Cardiac fibroblast (primary cell): ENCODE results near the gene TRIM22.
"Not testable (repeated sequence)": the region's sequence is repeated elsewhere in the genome, so short reads cannot be mapped to it uniquely, and the experiment has no call there.

Source experiments
- DNase-seq, 2 donors: peaks; one replicate each; pipeline versions ENCODE4 v3.0.0 to v3.0.0-alpha.2; 2010; ENCODE audit warnings: low read depth in 2 of 2
- H3K4me3 ChIP-seq, 2 donors: replicated peaks in 1 of 2; 1 replicate in 1 of 2; 2 replicates in 1 of 2; pipeline ENCODE4 v1.5.1; 2011; ENCODE audit warnings: low read depth in 2 of 2, low read length in 2 of 2, mild to moderate bottlenecking in 2 of 2, moderate library complexity in 1 of 2
- CTCF ChIP-seq: IDR thresholded peaks from one replicate; pipeline ENCODE4 v1.5.1; 2011; ENCODE audit warnings: low read depth, mild to moderate bottlenecking, low read length, inconsistent platforms

TRIM22 gene

DNA sequence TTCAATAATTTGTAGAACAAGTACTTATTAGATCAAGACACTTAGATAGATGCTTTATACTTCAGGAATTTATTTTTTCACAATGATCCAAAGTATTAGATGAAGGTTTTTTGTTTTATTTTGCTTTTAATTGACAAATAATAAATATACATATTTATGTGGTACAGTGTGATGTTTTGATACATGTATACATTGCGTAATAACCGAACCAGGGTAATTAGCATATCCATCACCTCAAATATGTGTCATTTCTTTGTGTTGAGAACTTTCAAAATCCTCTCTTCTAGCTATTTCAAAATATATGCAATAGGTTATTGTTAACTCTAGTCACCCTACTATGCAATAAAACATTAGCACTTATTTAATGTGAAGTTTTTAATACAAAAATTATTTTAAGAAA lies 26.1 kb upstream of the TRIM22 start:
- no peak for TF ChIP-seq CTCF
- DNase-seq = no peak
- no peak overlapping the region for H3K4me3 ChIP-seq

DNA sequence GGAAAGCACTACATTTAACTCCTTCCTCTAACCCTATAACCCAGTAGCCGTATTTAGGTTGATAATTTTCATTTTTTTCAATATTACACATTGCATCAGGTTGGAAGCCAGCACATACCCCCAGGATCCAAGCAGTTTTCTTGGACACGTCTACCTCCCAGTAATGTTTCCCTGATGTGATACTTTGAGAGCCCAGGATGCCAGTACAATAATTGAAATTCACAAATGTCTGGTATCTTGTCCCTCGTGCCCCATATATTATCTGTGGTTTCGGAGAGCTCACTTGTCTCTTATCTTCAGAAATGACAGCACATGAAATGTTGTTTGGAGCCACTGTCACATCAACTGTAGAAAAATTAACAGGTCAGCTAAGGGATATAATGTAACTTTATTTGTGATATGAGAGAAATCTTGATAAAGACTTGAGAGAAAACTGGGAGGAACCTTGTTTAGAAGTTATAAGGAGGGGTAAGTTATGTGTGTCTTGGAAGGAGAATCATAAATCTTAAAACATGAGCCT lies 24.5 kb upstream of the TRIM22 start:
- TF ChIP-seq CTCF = no peak
- no peak for DNase-seq
- H3K4me3 ChIP-seq = no peak overlapping the region

DNA sequence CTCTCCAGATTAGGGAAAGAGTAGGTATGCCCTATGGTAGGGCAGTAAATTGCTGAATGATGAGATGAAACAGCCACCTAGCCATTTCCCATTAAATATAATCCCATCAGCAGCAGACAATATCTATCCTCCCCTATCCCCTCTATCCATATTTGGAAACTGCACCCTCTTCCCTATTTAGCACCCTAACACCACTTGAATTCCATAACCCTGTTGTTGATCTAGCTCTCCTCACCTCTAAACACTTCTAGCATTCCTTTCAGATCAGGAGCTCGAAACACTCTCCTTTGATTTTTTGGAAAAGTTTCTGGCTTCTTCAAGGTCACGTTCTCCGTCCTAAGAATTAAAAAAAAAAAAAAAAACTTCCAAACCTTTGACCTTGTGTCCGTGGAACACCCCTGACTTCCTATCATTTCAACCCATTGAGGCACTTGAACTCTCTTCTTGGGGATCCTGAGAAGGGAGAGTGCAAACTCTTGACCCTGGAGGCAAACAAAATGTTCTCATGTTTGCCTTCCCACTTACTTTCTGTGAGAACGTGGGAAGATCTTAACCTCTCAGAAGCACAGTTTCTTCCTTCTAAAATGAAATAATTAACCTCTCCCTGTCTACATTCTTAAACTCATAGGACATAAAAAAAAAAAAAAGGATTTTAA lies 23.7 kb upstream of the TRIM22 start:
- DNase-seq = no peak
- H3K4me3 ChIP-seq = no peak overlapping the region
- no peak for TF ChIP-seq CTCF

DNA sequence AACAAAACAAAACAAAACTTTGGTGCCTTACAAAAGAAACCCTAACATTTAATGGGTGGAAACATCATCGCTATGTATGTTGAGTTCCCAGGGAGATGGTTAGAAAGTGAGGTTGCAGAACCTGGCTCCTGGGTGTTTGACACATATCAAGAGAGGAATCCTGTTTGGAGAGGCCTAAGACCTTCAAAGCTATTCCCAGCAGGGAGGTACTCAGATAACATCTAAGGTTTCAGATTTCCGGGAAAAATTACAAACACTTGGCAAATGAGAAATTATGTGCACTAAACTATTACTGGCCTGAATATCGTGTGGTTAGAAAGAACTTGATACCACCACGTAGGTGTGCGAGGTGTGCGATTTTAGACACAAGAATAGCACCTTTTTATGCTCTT lies 23.2 kb upstream of the TRIM22 start:
- no peak for DNase-seq
- TF ChIP-seq CTCF = no peak
- no peak overlapping the region for H3K4me3 ChIP-seq

- DNase-seq = peak in 1 of 2 donors; percentile 32
- no peak overlapping the region for H3K4me3 ChIP-seq
These were observed 17.8 kb upstream of the TRIM22 start for GRCh38 chr11:5671831-5672230.

DNA sequence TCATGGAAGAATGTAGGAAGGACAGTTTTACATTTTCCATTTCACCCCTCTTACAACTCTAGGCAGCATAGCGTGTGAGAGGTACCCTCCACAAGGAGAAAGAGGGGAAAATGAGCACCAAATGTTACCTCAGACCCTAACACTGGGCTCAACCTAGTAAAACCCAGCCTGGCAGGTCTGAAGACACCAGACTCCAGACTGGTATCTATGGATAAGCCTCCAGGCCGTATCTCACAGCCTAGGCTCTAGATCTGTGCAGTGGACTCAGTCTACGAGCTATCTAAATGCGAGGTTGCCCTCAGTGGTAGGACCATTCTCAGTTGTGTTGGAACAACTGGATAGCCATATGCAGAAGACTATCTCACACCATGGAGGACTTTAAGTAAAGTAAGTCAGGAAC lies 15.2 kb upstream of the TRIM22 start:
- DNase-seq = no peak
- no peak overlapping the region for H3K4me3 ChIP-seq
- TF ChIP-seq CTCF = no peak

More at GRCh38 chr11:5671831-5672230, 17.8 kb upstream of the TRIM22 start:
- TF ChIP-seq CTCF = no peak

DNA sequence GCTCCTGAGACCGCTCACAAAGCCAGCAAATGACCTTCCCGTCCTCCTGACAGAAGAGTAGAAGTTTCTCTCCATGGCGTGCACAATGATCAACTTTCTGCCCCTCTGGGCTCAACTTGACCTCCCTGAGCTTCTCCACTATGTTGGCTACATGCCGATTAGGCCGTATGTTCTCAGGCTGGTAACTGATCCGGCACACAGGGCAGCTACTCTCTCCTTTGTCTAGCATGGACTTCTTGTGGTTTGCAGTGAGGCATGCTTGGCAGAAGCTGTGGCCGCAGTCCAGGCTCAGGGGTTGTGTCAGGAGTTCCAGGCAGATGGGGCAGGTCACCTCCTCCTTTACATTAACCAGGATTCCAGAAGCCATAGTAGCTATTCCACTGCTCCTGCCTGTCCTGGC lies 9.8 kb upstream of the TRIM22 start:
- no peak overlapping the region for H3K4me3 ChIP-seq
- no peak for TF ChIP-seq CTCF
- peak in 1 of 2 donors; percentile 4 for DNase-seq

- not testable (repeated sequence) for H3K4me3 ChIP-seq, DNase-seq
These were observed 6.6 kb upstream of the TRIM22 start for GRCh38 chr11:5682890-5683441.

GRCh38 chr11:5683620-5684019 lies 6.0 kb upstream of the TRIM22 start:
- peak overlapping the region in 1 of 2 donors; percentile 21 for H3K4me3 ChIP-seq
- not testable (repeated sequence) for DNase-seq
